ENCODE measurements around the gene KIAA1217. TPM values are rescaled to one million over a fixed set of nuclear protein-coding genes. Genes with fewer than 3 reads are reported as not detected.

The KIAA1217 gene
- total RNA-seq, 1 experiment from 2014 or later = 7.8 TPM

GRCh38 chr10:24550680-24551079 is 341.7 kb downstream of the KIAA1217 start (continued):
- TF ChIP-seq CTCF (IDR thresholded peaks at IDR 0.05 in 2 of 3, conservative IDR thresholded peaks at IDR 0.05 in 1 of 3; ENCODE audit: borderline replicate concordance in 1 of 3, insufficient read depth in 1 of 3, low read depth in 2 of 3, low read length in 2 of 3) (no peak), YY1 (IDR thresholded peaks at IDR 0.05; ENCODE audit: extremely low read depth, insufficient replicate concordance, low read depth, low read length) (no peak), SIN3A (IDR thresholded peaks at IDR 0.05; ENCODE audit: low read depth) (no peak), TCF7L2 (IDR thresholded peaks at IDR 0.05; ENCODE audit: borderline replicate concordance, extremely low read depth, insufficient read depth, insufficient read length) (no peak)

- DNase-seq (ENCODE audit: low read depth, low spot score) (no peak), ATAC-seq (no peak)
- no peaks in the 10 kb centered on the region for H3K9me2 ChIP-seq (ENCODE audit: insufficient read depth)
- no peak overlapping the region for H3K4me2 ChIP-seq (ENCODE audit: low read length)
- H3K9me3 ChIP-seq (ENCODE audit: control insufficient read depth in 1 of 2, insufficient read depth in 1 of 2, low read depth in 1 of 2, low read length in 2 of 2) = no peaks in the 10 kb centered on the region
- no peak overlapping the region for H2AFZ ChIP-seq (ENCODE audit: low read depth, low read length, poor library complexity, severe bottlenecking)
- no peaks in the 10 kb centered on the region for H3K36me3 ChIP-seq (ENCODE audit: control insufficient read depth in 1 of 2, insufficient read depth in 2 of 2, low read length in 2 of 2)
- ChIA-PET RAD21 (ENCODE audit: low non-redundant PET in 1 of 2, low total read pairs in 2 of 2, uncharacterized antibody in 2 of 2, unreplicated experiment in 2 of 2) (no interaction called here), CTCF (no interaction called here), POLR2A (no interaction called here)
- no peaks in the 10 kb centered on the region for H4K20me1 ChIP-seq (ENCODE audit: insufficient read depth)
- no peaks in the 10 kb centered on the region for H3K27me3 ChIP-seq (ENCODE audit: insufficient read depth, low read length)
- H3K4me1 ChIP-seq (ENCODE audit: control insufficient read depth in 1 of 2, insufficient read depth in 2 of 2, low read length in 2 of 2) = peaks cover 4 to 17% of the 10 kb centered on the region in 2 experiments; a peak in 3 of 4 replicates
- BruUV-seq (replicated peaks) = no TSS peak
- no peak overlapping the region for H3K9ac ChIP-seq (ENCODE audit: low read length)
- no peak overlapping the region for H3K27ac ChIP-seq (ENCODE audit: low read depth, low read length)
- H3K79me2 ChIP-seq (ENCODE audit: insufficient read depth, low read length) = no peaks in the 10 kb centered on the region
- no peak overlapping the region for H3K4me3 ChIP-seq (replicated peaks in 1 of 2; ENCODE audit: low read depth in 1 of 2, low read length in 2 of 2)
- intact Hi-C loops (cut with micrococcal nuclease) = loop anchor here (10.0 kb wide), 1 partner anchor 1036 kb away; no protein-coding TSS in a partner anchor
- TF ChIP-seq EZH2 (IDR thresholded peaks at IDR 0.05) (no peak), ZBTB33 (IDR thresholded peaks at IDR 0.05; ENCODE audit: extremely low read depth, insufficient replicate concordance, low read length) (no peak), RAD21 (IDR thresholded peaks at IDR 0.05; ENCODE audit: low read depth) (no peak), EGR1 (IDR thresholded peaks at IDR 0.05; ENCODE audit: low read depth) (no peak), ATF3 (IDR thresholded peaks at IDR 0.05) (no peak), REST (IDR thresholded peaks at IDR 0.05; ENCODE audit: low read depth) (no peak), SRF (IDR thresholded peaks at IDR 0.05; ENCODE audit: low read depth) (no peak), POLR2A (IDR thresholded peaks at IDR 0.05; ENCODE audit: borderline replicate concordance, extremely low read depth, insufficient read depth, insufficient read length) (no peak), SP1 (IDR thresholded peaks at IDR 0.05; ENCODE audit: low read depth) (no peak), TCF7L2 (IDR thresholded peaks at IDR 0.05; ENCODE audit: borderline replicate concordance, extremely low read depth, insufficient read depth, insufficient read length) (no peak), MAX (IDR thresholded peaks at IDR 0.05) (no peak), FOSL1 (IDR thresholded peaks at IDR 0.05; ENCODE audit: low read depth) (no peak), EZH2phosphoT487 (IDR thresholded peaks at IDR 0.05; ENCODE audit: borderline replicate concordance) (no peak), CEBPB (IDR thresholded peaks at IDR 0.05; ENCODE audit: low read depth) (no peak), SIN3A (IDR thresholded peaks at IDR 0.05; ENCODE audit: low read depth) (no peak), CBX3 (IDR thresholded peaks at IDR 0.05; ENCODE audit: low read depth) (no peak), ZFX (IDR thresholded peaks at IDR 0.05) (no peak)
Measured at GRCh38 chr10:24551161-24551560, 342.2 kb downstream of the KIAA1217 start.
